ENCODE results near the gene MIDN.
"Not testable (repeated sequence)": the region's sequence is repeated elsewhere in the genome, so short reads cannot be mapped to it uniquely, and the experiment has no call there.

Gene MIDN

GRCh38 chr19:1246265-1247087, 1.9 kb upstream of the MIDN start:
- not testable (repeated sequence) for DNase-seq (ENCODE audit: low read depth)

DNA sequence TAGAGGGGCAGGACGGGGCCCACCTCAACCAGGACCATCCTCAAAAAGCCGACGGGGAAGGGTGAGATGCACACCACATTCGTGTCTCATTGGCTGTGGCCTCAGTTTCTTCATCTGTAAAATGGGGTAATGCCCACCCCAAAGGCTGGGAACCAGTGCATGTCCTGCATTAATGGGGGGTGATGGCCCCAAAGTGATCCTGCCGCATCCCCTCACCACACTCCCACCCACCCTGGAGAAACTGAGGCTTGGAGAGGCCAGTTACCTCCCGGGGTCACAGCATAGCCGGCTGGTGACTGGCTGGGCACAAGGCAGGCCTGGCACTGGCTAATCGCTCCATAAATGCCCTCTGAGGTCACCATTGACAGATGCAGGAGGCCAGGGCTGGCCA, 640 bp upstream of the MIDN start:
- DNase-seq (ENCODE audit: low read depth): no peak

- DNase-seq (ENCODE audit: low read depth): peak; percentile 83
Measured at GRCh38 chr19:1248786-1249297, 459 bp downstream of the MIDN start.

DNA sequence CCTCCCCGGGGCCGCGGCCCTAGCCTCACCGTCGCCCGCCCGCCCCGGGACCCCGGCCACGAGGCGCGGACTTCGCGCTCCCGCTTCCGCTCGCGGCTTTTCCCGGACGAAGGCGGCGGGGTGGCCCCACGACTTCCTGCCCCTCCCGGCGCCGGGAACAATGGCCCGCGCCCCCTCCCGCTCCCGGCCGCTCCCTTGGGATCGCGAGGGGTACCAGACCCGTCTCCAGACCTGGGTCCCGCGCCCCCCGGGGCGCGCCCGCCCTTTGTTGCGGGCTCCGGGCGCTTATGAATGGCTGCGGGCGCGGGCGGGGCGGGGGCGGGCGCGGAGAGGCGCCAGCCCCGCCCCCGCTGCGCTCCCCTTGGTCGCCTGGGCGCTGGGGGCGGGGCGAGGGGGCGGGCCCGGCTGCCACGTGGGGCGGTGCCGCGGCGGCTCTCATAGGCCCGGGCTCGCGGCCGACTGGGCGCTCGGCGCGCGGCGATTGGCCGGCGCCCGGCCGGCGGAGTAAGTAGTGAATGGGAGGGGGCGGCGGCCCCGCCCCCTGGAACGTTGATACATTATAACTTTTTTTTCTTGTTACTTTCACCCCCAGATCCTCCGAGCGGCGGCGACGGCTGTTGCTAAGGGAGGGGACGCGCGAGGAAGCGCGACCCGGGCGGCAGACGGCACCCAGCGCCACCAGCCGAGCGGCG, 1.1 kb downstream of the MIDN start:
- DNase-seq (ENCODE audit: low read depth): peak; percentile 92

GRCh38 chr19:1249990-1250436, 1.6 kb downstream of the MIDN start:
- no peak for DNase-seq (ENCODE audit: low read depth)

- no peak for DNase-seq (ENCODE audit: low read depth)
Measured at GRCh38 chr19:1250437-1251260, 2.3 kb downstream of the MIDN start.

DNA sequence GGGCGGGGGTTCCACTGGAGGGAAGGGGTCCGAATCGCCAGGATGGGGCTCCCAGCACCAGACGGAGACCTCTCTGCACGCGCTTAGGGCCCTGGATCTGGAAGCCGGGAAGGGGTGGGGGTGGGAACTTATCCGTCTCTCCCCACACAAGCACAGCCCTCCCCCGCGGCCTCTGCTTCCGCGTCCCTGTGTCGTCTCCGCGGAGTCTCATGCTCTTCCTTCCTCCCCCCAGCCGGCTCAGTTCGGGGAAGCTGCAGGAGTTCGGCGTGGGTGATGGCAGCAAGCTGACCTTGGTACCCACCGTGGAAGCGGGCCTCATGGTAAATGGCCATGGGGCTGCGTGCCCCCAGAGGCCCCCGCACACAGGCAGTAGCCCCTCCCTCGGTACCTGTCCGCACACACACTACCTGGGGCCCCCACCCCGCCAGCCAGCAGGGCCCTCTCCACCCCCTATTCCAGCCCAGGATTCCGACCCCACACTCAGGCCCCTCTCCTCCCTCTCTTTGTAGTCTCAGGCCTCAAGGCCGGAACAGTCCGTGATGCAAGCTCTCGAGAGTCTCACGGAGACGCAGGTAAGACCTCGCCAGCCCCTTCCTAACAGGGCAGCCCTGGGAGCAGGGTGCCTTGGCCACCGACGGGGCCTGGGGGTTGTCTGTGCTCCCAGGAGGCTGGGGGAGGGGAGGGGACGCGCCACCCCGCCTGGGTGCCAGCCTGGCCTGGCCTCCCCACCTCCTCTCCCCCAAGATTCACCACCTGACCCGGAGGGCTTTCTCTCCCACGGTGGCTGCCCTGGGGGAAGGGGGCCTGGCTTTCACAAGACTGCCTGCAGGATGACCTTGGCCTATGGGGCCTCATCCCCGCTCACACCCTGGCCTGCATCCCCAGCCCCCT, 3.2 kb downstream of the MIDN start:
- DNase-seq (ENCODE audit: low read depth): no peak

- DNase-seq (ENCODE audit: low read depth): no peak
Measured at GRCh38 chr19:1252221-1252820, 3.9 kb downstream of the MIDN start.

DNA sequence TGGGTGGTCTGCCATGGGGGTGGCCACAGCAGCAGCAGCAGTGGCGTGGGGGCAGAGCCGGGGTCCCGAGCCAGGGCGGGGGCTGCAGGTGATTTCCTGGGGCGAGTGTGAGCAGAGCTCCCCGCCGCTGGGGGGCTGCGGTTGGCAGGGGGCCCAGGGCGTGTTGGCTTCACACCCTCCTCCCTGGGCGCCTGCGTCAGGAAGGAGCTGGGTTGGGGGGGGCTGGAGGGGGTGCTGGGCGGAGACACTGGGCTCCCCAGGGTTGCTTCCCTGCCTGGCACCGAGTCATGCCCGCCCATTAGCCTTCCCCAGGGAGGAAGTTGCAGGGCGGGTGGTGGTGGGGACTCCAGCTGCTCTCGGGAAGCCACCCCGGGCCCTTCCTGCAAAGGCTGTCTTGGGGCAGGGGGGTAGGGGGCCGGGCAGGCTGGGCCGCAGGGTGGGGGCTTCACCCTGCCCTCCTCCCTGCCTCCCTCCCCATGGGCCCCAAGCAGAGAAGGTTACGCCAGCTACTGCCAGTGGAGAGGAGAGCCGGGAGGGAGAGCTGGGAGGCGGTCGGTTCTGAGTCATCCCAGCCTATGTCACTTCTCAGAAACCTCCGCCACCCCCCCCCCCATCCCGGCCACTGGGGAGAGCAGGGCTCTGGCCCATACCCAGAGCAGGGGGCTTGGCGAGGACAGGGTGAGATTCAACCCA, 4.6 kb downstream of the MIDN start:
- DNase-seq (ENCODE audit: low read depth): no peak

DNA sequence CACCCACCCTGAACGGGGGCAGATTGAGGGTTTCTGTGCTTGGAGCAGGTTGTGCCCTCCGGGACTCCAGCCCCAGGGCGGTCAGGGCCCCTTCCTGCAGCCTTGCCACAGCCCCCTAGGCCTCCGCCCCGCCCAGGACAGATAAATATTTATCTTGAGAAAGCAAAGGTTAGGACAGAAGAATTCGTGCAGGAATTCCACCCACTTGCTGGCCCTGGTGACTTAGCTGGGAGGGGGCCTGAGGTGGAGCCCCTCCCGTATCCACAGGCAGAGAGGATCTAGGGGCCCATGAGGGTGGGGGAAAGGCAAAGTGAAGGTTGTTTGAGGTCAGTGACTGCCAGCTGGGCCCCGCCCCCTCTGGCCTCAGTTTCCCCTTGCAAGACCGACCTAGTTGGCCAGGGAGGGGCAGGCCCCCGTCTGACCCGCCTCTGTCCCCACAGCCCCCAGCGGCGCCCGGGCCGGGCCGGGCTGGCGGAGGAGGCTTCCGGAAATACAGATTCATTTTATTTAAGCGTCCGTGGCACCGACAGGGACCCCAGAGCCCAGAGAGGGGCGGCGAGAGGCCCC, 5.2 kb downstream of the MIDN start:
- DNase-seq (ENCODE audit: low read depth): no peak

- no peak for DNase-seq (ENCODE audit: low read depth)
Measured at GRCh38 chr19:1254081-1254527, 5.7 kb downstream of the MIDN start.

- DNase-seq (ENCODE audit: low read depth): no peak
Measured at GRCh38 chr19:1254530-1255185, 6.3 kb downstream of the MIDN start.

- DNase-seq (ENCODE audit: low read depth): no peak
Measured at GRCh38 chr19:1255186-1256161, 7.1 kb downstream of the MIDN start.

GRCh38 chr19:1256646-1257474, 8.5 kb downstream of the MIDN start:
- no peak for DNase-seq (ENCODE audit: low read depth)

DNA sequence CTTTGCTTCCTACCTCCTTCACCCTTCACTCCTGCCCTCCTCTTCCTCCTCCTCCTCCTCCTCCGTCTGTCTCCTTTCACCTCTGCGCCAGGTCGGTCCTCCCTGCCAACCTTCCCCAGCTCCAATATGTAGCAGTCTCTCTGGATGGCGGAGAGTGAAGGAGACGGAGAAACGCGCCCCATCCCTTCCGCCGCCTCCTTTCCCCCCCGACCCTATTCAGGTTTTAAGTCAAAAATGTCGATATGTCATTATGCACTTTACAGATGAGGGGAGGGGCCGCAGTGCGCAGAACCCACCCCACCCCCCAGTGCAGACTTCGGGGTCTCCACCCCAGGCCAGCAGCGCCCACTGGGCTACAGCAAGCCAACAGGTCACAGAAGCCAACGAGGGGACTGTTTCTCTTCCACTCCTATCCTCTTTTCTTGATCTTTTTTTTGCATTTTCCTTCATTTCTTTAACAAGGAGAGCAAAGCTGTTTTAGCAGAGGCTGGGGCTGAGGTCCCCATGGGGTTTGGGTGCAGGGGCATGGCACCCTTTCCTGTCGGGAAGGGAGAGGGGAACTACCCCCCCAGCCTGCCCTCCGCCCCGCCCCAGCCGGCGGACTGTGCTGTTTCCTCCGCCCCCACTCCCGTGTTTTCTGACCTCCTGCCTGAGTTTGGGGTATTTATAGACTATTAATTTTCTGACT, 9.2 kb downstream of the MIDN start:
- no peak for DNase-seq (ENCODE audit: low read depth)

GRCh38 chr19:1258163-1258492, 9.7 kb downstream of the MIDN start:
- DNase-seq (ENCODE audit: low read depth): no peak

DNA sequence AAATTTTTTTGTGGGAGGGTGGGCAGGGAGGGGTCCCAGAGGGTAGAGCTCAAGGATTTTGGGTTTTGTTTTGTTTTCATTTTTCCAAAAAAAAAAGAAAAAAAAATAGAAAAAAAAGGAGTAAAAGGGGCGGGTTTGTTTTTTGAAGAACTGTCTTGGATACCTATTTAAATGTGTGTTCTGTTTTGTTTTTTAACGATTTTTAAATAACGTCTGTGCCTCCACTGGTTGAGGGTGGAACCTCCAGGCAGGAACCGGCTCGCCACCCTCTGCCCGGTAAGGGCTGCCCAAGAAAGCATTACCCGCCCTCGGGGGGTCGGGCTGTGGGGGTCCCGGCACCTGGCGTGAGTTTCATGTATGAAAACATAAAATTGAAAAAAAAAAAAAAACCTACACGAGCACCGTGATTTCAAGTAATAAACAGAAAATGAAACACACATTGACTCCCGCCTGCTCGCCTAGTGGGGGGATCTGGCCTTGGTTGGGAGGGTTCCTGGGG, 10.4 kb downstream of the MIDN start:
- DNase-seq (ENCODE audit: low read depth): no peak

Measured in stimulated activated CD4-positive, alpha-beta T cell treated with anti-CD3 and anti-CD28 coated beads, Interleukin-2, amount 100 ng/mL, for 4 hours (primary cell).